Measurements from ENCODE around the gene C7. TPM values are rescaled to one million over a fixed set of nuclear protein-coding genes. Genes with fewer than 3 reads are reported as not detected.

Gene C7
- total RNA-seq, 4 donors from 2014 or later = 77.4 to 170 (median 127) TPM

DNA sequence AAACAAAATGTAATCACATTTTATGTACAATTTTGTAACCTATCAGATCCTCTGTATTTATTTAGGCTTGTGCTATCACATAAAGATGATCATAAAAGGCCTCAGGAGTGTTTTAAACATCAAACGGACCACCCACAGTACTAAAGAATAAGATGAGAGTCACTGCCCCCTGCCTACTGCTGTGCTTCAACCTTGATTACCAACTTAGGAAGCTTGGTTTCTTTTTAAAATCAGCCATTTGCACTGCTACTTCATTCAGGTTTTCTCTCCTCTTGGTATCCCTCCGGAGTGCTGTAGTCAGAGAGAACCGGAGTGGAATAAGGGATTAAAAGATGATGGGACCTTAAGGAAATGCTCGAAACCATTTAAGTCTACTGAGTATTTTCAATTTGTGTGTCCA, 6.9 kb downstream of the C7 start:
- WGBS, 2 donors (ENCODE audit: low coverage in 1 of 2) = 62 to 73% methylated on average over 4 of the region's 4 CpGs
- Histone ChIP-seq H3K36me3 (no peaks in the 10 kb centered on the region), H3K9me3 (no peaks in the 10 kb centered on the region), H3K4me3 (no peak overlapping the region), H3K27me3 (no peaks in the 10 kb centered on the region), H3K27ac (no peak overlapping the region), H3K4me1 (no peaks in the 10 kb centered on the region)
- in situ Hi-C loops (cut with MboI; ENCODE audit: low pct_ligation_motif_present in 1 of 4, low pct_unique_long_range_greater_than_20kb in 1 of 4, low sequenced_read_pairs in 3 of 4) = loop anchor here in 2 of 4 donors (25.0 kb wide), 1 partner anchor 921 kb away; no protein-coding TSS in a partner anchor
- no peak for DNase-seq
- TF ChIP-seq CTCF (IDR thresholded peaks at IDR 0.05) (no peak), POLR2AphosphoS5 (IDR thresholded peaks at IDR 0.05) (no peak), EP300 (IDR thresholded peaks at IDR 0.05; ENCODE audit: low read depth) (no peak), POLR2A (IDR thresholded peaks at IDR 0.05) (no peak)
- intact Hi-C loops (cut with DNase I; ENCODE audit: low total_unique reads) = no loop called here

GRCh38 chr5:40928886-40929448, 19.7 kb downstream of the C7 start:
- Histone ChIP-seq H3K4me3 (no peak overlapping the region), H3K36me3 (no peaks in the 10 kb centered on the region), H3K27me3 (no peaks in the 10 kb centered on the region), H3K27ac (no peak overlapping the region), H3K9me3 (peaks cover 25 to 33% of the 10 kb centered on the region in 2 donors), H3K4me1 (no peaks in the 10 kb centered on the region)
- intact Hi-C loops (cut with DNase I; ENCODE audit: low total_unique reads) (no loop called here), in situ Hi-C loops (cut with MboI; ENCODE audit: low pct_ligation_motif_present in 1 of 4, low pct_unique_long_range_greater_than_20kb in 1 of 4, low sequenced_read_pairs in 3 of 4) (no loop called here)
- TF ChIP-seq POLR2A (IDR thresholded peaks at IDR 0.05) (no peak), EP300 (IDR thresholded peaks at IDR 0.05; ENCODE audit: low read depth) (no peak), POLR2AphosphoS5 (IDR thresholded peaks at IDR 0.05) (no peak), CTCF (IDR thresholded peaks at IDR 0.05) (no peak)
- WGBS, 2 donors (ENCODE audit: low coverage in 1 of 2) = 85 to 88% methylated on average over 1 to 2 of the region's 2 CpGs
- DNase-seq = no peak

- TF ChIP-seq EP300 (IDR thresholded peaks at IDR 0.05; ENCODE audit: low read depth) (no peak), POLR2A (IDR thresholded peaks at IDR 0.05) (no peak), CTCF (IDR thresholded peaks at IDR 0.05) (no peak), POLR2AphosphoS5 (IDR thresholded peaks at IDR 0.05) (no peak)
- intact Hi-C loops (cut with DNase I; ENCODE audit: low total_unique reads) = no loop called here
- H3K36me3 ChIP-seq = no peaks in the 10 kb centered on the region
- no peak overlapping the region for H3K27ac ChIP-seq
- in situ Hi-C loops (cut with MboI; ENCODE audit: low pct_ligation_motif_present in 1 of 4, low pct_unique_long_range_greater_than_20kb in 1 of 4, low sequenced_read_pairs in 3 of 4) = no loop called here
- H3K4me1 ChIP-seq = no peaks in the 10 kb centered on the region
- 80 to 84% methylated on average over 1 to 2 of the region's 2 CpGs for WGBS, 2 donors (ENCODE audit: low coverage in 1 of 2)
- H3K4me3 ChIP-seq = no peak overlapping the region
- H3K9me3 ChIP-seq = peaks cover 0 to under 1% of the 10 kb centered on the region in 2 donors
- no peaks in the 10 kb centered on the region for H3K27me3 ChIP-seq
- DNase-seq = no peak
Observed at GRCh38 chr5:40932766-40933165, 23.5 kb downstream of the C7 start.

- in situ Hi-C loops (cut with MboI; ENCODE audit: low pct_ligation_motif_present in 1 of 4, low pct_unique_long_range_greater_than_20kb in 1 of 4, low sequenced_read_pairs in 3 of 4) (no loop called here), intact Hi-C loops (cut with DNase I; ENCODE audit: low total_unique reads) (no loop called here)
- WGBS, 2 donors (ENCODE audit: low coverage in 1 of 2) = 63 to 82% methylated on average over 1 of the region's 1 CpG
- no peaks in the 10 kb centered on the region for H3K36me3 ChIP-seq
- no peaks in the 10 kb centered on the region for H3K4me1 ChIP-seq
- H3K27me3 ChIP-seq = no peaks in the 10 kb centered on the region
- H3K27ac ChIP-seq = no peak overlapping the region
- TF ChIP-seq POLR2AphosphoS5 (IDR thresholded peaks at IDR 0.05) (no peak), CTCF (IDR thresholded peaks at IDR 0.05) (no peak), POLR2A (IDR thresholded peaks at IDR 0.05) (no peak), EP300 (IDR thresholded peaks at IDR 0.05; ENCODE audit: low read depth) (no peak)
- H3K4me3 ChIP-seq = no peak overlapping the region
- no peak for DNase-seq
- no peaks in the 10 kb centered on the region for H3K9me3 ChIP-seq
Observed at GRCh38 chr5:40937075-40937474, 27.8 kb downstream of the C7 start.

All from transverse colon (tissue), 4 donors.